HL-60 (cell line): Measurements from ENCODE around the gene LMLN.
A peak's percentile ranks its signal among the peaks of the same experiment; 100 is the strongest.

Experiments
- DNase-seq, 2 experiments: peaks; one replicate each; pipeline ENCODE4 v3.0.0-alpha.2; 2010 to 2020; ENCODE audit warnings: low read depth in 1 of 2, low spot score in 1 of 2
- H3K27ac ChIP-seq: fragments of 250-450 bp; sonication (Bioruptor Pico); replicated peaks from 2 replicates; pipeline ENCODE4 v1.5.1; 2020; ENCODE audit warnings: mild to moderate bottlenecking, moderate library complexity
- H3K27me3 ChIP-seq: fragments of 250-450 bp; sonication (Bioruptor Pico); 2 replicates; pipeline ENCODE4 v1.5.1; 2021; ENCODE audit warnings: mild to moderate bottlenecking, moderate library complexity; ENCODE audit not compliant: insufficient read depth, poor library complexity, severe bottlenecking
- H3K4me3 ChIP-seq: replicated peaks from 2 replicates; pipeline ENCODE4 v1.5.1; 2011; ENCODE audit warnings: mild to moderate bottlenecking, control low read depth, low read length; ENCODE audit not compliant: insufficient read depth
- GABPA ChIP-seq: IDR thresholded peaks from 2 replicates; pipeline ENCODE4 v1.6.1; 2012; ENCODE audit warnings: low read depth
- POLR2AphosphoS5 ChIP-seq: IDR thresholded peaks from 2 replicates; pipeline ENCODE4 v1.6.1; 2012; ENCODE audit warnings: low read depth
- SPI1 ChIP-seq: IDR thresholded peaks from 2 replicates; pipeline ENCODE4 v1.6.1; 2012; ENCODE audit warnings: low read depth, mild to moderate bottlenecking, borderline replicate concordance
- TF ChIP-seq, protein P1 (sequence below): IDR thresholded peaks from one replicate; pipeline ENCODE4 v1.5.1; 2011; ENCODE audit warnings: low read length, control low read depth, inconsistent platforms; ENCODE audit not compliant: insufficient read depth
- TF ChIP-seq, protein P2 (sequence below): IDR thresholded peaks from 2 replicates; pipeline ENCODE4 v1.6.1; 2012; ENCODE audit warnings: low read depth; ENCODE audit not compliant: insufficient replicate concordance

The LMLN gene

DNA sequence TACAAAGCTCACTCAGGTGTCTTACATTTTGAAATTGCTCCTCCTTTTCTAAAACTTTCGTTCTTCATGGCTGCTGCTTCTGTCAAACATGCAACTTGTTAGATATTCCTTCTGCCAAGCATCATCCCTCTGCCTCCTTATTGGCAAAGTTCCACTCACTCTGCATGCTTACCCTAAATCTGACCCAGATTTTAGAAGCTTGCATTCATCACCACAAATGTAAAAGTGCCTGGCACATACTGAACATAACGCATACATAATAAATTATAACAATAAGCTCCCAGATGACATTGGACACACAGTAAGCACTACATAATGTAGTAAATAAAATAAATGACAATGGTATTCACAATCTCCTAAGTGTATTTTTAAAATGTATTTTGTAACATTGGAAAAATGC lies 107.4 kb downstream of the LMLN start:
- no peak overlapping the region for H3K4me3 ChIP-seq
- peak overlapping the region; percentile 41 for H3K27ac ChIP-seq
- DNase-seq = no peak
- TF ChIP-seq, protein P1, sequence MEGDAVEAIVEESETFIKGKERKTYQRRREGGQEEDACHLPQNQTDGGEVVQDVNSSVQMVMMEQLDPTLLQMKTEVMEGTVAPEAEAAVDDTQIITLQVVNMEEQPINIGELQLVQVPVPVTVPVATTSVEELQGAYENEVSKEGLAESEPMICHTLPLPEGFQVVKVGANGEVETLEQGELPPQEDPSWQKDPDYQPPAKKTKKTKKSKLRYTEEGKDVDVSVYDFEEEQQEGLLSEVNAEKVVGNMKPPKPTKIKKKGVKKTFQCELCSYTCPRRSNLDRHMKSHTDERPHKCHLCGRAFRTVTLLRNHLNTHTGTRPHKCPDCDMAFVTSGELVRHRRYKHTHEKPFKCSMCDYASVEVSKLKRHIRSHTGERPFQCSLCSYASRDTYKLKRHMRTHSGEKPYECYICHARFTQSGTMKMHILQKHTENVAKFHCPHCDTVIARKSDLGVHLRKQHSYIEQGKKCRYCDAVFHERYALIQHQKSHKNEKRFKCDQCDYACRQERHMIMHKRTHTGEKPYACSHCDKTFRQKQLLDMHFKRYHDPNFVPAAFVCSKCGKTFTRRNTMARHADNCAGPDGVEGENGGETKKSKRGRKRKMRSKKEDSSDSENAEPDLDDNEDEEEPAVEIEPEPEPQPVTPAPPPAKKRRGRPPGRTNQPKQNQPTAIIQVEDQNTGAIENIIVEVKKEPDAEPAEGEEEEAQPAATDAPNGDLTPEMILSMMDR = no peak
- no peak for TF ChIP-seq POLR2AphosphoS5
- no peak for TF ChIP-seq GABPA
- no peak for TF ChIP-seq SPI1
- TF ChIP-seq, protein P2, sequence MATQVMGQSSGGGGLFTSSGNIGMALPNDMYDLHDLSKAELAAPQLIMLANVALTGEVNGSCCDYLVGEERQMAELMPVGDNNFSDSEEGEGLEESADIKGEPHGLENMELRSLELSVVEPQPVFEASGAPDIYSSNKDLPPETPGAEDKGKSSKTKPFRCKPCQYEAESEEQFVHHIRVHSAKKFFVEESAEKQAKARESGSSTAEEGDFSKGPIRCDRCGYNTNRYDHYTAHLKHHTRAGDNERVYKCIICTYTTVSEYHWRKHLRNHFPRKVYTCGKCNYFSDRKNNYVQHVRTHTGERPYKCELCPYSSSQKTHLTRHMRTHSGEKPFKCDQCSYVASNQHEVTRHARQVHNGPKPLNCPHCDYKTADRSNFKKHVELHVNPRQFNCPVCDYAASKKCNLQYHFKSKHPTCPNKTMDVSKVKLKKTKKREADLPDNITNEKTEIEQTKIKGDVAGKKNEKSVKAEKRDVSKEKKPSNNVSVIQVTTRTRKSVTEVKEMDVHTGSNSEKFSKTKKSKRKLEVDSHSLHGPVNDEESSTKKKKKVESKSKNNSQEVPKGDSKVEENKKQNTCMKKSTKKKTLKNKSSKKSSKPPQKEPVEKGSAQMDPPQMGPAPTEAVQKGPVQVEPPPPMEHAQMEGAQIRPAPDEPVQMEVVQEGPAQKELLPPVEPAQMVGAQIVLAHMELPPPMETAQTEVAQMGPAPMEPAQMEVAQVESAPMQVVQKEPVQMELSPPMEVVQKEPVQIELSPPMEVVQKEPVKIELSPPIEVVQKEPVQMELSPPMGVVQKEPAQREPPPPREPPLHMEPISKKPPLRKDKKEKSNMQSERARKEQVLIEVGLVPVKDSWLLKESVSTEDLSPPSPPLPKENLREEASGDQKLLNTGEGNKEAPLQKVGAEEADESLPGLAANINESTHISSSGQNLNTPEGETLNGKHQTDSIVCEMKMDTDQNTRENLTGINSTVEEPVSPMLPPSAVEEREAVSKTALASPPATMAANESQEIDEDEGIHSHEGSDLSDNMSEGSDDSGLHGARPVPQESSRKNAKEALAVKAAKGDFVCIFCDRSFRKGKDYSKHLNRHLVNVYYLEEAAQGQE = no peak
- H3K27me3 ChIP-seq = no peaks in the 10 kb centered on the region

DNA sequence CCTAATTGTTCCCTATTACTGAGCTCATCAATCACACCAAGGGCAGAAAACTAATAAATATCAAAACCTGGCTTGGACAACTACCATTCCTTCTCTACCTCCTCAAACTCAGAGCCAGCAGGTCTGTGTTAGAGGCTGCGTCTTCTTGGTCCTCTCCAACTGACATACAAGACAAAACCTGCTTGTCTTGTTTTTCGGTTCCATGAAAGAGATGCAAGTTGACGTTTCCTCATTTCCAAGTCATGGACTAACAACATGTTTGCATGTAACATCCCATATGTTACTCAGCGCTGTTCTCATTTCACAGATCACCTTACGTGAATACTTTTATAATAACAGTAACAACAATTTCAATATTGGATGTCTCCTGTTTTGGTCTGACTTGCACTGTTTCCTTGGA lies 110.9 kb downstream of the LMLN start:
- no peak overlapping the region for H3K4me3 ChIP-seq
- no peaks in the 10 kb centered on the region for H3K27me3 ChIP-seq
- DNase-seq = no peak
- H3K27ac ChIP-seq = no peak overlapping the region
- TF ChIP-seq GABPA (no peak), SPI1 (no peak), POLR2AphosphoS5 (no peak)
- TF ChIP-seq, protein P2 = no peak
- TF ChIP-seq, protein P1 = no peak

DNA sequence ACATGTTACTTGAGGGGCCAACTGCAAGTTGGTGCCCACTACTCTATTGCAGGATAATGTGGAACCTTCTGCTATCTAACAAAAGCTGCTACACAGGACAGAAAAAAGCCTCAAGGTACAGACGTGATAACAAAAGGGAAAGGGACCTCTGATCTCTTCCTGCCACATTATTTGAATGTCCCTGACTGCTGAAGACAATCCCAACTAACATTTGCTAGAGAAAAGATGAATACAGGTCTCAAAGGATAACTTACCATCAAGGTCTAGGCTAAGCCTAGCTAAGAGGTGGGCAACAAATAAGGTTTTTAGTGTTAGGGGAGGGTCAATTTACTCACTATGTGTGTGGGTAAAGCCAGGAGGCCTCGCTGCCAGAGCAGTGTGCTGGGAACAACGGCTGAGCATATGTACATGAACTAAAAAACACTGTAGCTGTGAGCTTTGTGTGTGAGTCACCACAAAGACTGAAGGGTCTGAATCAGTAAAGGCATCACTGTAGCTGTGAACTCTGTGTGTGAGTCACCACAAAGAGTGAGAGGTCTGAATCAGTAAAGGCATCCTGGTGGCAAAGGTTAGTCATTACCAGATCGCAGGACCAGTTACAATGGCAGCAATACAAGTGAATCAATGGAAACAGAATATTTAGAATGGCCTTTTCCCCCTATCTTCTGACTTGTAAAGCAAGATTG lies 111.7 kb downstream of the LMLN start:
- TF ChIP-seq, protein P1 = no peak
- TF ChIP-seq POLR2AphosphoS5 (no peak), SPI1 (no peak)
- TF ChIP-seq, protein P2 = no peak
- Histone ChIP-seq H3K4me3 (no peak overlapping the region), H3K27ac (no peak overlapping the region), H3K27me3 (no peaks in the 10 kb centered on the region)
- no peak for DNase-seq
